ENCODE measurements around the gene PRELID3B.
A peak's percentile ranks its signal among the peaks of the same experiment; 100 is the strongest.

The PRELID3B gene

GRCh38 chr20:59042151-59042795 lies at the start of gene PRELID3B:
TSS of gene PRELID3B (minus strand) at chr20:59042786. CDS start at chr20:59042730, 56 bp downstream.
- peak in 9 of 42 donors; percentile 9 to 49 (median 16) for DNase-seq
- intact Hi-C loops (cut with DNase I) = loop anchor here (1.0 to 5.0 kb wide), 2 partner anchors 10 to 150 kb away; partner anchors contain the start of gene ATP5F1E

GRCh38 chr20:59087829-59088433 lies 45.3 kb upstream of the PRELID3B start:
- intact Hi-C loops (cut with DNase I) = loop anchor here (10.0 kb wide), 1 partner anchor 213 kb away; no protein-coding TSS in a partner anchor
- DNase-seq = peak; percentile 74 to 97 (median 90)

DNA sequence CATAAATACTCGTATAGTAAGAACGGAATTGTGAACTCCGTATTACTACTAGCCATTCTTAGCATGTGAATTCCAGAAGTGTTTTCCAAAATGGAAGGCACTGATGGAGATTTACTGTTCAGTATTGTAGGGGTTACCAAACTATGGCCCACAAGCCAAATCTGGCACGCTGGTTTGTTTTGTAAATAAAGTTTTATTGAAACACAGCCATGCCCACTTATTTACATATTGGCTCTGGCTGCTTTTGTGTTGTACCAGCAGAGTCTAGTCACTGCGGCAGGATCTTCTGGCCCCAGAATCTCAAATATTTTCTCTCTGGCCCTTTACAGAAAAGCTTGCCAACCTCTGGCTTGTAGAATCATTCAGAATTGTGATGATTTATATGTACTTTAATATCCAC lies 44.3 kb upstream of the PRELID3B start:
- intact Hi-C loops (cut with DNase I) = loop anchor here (10.0 kb wide), 1 partner anchor 212 kb away; no protein-coding TSS in a partner anchor
- DNase-seq = no peak

DNA sequence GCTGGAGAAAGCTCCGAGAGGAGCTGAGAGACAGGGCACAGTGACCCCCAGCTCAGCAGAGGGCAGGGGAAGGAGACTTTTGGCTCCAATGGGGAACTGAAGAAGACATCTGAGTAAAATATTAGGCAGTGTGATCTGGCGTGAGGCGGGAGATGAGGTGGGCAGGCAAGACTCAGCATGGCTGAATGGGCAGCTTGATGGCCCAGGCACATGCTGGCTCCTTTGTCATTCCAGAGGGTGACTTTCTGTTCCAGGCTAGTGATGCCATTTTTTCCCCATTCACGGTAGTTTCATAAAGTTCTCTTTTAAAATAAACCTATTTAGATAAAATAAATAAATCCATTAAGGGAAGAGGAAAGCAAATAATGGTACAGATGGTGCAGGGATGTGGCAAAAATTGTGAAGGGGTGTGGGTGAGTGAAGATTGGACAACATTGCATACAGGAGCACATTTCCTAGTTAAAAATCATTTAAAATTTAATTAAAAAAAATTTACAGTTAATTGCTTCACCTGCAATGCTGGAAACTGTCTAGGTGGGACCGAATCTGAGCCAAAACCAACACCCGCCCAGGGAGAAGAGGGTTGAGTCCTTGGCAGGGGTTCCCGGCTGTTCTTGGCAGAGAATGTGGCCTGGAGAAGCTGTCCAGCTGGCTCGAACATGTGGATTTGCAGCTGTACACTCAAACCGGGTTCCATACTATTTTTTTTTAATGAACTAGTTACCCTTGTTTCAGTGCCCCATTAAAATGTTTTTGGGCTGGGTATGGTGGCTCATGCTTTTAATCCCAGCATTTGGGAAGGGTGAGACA lies 41.7 kb upstream of the PRELID3B start:
- DNase-seq = peak in 2 of 42 donors; percentile 16 to 30
- intact Hi-C loops (cut with DNase I) = loop anchor here (10.0 kb wide), 1 partner anchor 209 kb away; no protein-coding TSS in a partner anchor

GRCh38 chr20:59082981-59083380 lies 40.4 kb upstream of the PRELID3B start:
- intact Hi-C loops (cut with DNase I) = loop anchor here (10.0 kb wide), 1 partner anchor 208 kb away; no protein-coding TSS in a partner anchor
- DNase-seq = no peak

- DNase-seq = no peak
- intact Hi-C loops (cut with DNase I) = loop anchor here (10.0 kb wide), 1 partner anchor 207 kb away; no protein-coding TSS in a partner anchor
These were observed 39.6 kb upstream of the PRELID3B start for GRCh38 chr20:59082077-59082740.

DNA sequence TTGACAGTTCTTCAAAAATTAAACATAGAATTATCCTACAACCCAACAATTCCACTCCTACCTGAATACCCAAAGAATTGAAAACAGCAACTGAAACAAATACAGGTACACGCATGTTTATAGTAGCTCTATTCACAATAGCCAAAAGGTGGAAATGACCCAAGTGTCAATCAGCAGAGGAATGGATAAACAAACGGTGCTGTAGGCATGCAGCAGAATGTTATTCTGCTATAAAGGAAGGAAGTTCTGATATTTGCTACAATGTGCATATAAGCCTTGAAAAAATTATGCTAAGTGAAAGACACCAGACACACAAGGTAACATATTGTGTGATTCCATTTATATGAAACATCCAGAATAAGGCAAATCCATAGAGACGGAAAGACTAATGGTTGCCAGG lies 38.5 kb upstream of the PRELID3B start:
- DNase-seq = no peak
- intact Hi-C loops (cut with DNase I) = loop anchor here (10.0 kb wide), 1 partner anchor 206 kb away; no protein-coding TSS in a partner anchor

- intact Hi-C loops (cut with DNase I) = no loop called here
- no peak for DNase-seq
These were observed 35.6 kb upstream of the PRELID3B start for GRCh38 chr20:59078231-59078630.

- no peak for DNase-seq
- intact Hi-C loops (cut with DNase I) = no loop called here
These were observed 35.1 kb upstream of the PRELID3B start for GRCh38 chr20:59077705-59078104.

DNA sequence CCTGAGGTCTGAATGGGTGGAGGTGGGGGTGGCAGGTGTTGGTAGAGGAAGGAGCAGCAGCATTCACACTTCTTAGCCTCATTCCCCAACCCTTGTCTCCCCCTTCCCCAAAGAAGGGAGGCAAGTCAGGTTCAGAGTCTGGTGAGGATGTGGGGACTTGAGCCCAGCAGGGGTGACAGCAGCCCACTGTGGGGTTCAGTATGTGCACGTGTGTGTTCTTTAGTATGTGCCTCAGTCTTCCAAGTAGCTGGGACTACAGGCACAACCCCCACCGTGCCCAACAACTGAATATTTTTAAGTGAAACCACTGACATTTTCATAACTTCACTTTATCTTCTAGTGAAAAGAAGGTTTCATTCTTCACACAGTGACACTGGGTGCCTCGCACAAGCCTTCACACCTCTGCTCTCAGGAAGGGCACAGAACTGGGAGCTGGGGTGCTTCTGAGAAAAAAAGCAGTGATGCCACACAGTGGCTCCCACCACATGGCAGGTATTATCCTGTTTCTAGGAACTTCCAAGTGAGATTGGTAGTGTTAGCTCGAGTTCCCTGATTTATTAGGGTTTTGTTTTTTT lies 33.4 kb upstream of the PRELID3B start:
- no peak for DNase-seq
- intact Hi-C loops (cut with DNase I) = no loop called here

- no peak for DNase-seq
- intact Hi-C loops (cut with DNase I) = no loop called here
These were observed 31.9 kb upstream of the PRELID3B start for GRCh38 chr20:59074456-59074855.

DNA sequence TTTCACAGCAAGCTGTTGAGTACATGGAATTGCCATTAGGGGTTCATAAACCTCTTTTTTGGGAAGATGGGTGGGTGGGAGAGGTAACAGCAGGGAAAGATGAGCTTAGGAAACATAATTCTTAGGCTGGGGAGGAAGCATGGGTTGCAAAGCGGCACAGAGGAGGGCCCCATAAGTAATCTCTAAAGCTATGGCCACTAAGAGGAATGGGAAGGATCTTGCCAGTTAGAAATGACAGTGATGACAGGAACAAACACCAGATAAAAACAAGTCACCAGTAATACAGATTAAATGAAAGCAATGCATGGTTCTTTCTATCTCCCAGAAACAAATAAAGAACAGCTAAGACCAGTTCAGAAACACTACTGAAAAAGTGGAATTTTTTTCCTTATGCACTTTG lies 31.0 kb upstream of the PRELID3B start:
- no peak for DNase-seq

DNA sequence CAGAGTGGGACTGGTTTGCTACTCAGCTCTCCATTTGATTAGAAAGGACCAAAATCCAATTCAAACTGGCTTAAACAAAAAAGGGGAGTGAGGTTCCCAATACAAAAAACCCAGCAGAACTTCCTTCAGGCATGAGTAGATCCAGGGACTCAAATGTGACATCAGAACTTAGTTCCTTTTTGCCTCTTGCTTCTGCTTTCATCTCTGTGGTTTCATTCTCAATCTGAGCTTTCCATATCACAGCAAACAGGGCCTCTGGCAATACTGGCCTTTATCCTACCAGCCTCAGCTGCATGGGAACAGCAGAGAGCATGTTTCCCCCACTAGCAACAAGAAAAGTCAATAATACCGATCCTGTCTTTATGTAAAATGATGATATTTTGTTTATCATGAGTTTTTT lies 28.6 kb upstream of the PRELID3B start:
- intact Hi-C loops (cut with DNase I) = no loop called here
- no peak for DNase-seq

More for the DNA sequence above, 31.0 kb upstream of the PRELID3B start:
- intact Hi-C loops (cut with DNase I) = no loop called here

GRCh38 chr20:59069026-59069425 lies 26.4 kb upstream of the PRELID3B start:
- intact Hi-C loops (cut with DNase I) = no loop called here
- DNase-seq = no peak

- intact Hi-C loops (cut with DNase I) = no loop called here
- DNase-seq = no peak
These were observed 25.9 kb upstream of the PRELID3B start for GRCh38 chr20:59068534-59068933.

DNA sequence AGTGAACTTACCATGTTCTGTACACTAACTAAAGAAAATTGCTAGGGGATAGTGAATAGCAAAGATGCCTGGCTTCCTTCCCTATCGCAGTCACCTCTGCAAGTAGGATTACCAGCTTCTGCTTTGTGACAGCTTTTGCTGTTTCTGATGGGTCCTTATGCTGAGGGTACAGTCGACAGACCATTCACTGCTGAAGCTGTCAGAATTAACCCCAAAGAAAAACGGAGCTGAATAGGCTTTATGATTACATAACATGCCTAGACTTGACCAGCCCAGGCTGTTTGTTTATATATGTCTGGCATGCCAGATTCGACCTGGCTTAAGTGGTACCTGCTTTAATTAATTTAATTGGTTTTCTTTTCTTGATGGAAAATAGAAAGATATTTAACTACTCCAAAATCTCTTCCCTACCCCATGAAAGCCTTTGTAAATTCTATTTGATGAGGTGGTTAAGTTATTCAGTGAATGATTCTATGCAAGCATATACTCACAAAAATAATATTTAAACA lies 21.7 kb upstream of the PRELID3B start:
- no peak for DNase-seq
- intact Hi-C loops (cut with DNase I) = no loop called here

DNA sequence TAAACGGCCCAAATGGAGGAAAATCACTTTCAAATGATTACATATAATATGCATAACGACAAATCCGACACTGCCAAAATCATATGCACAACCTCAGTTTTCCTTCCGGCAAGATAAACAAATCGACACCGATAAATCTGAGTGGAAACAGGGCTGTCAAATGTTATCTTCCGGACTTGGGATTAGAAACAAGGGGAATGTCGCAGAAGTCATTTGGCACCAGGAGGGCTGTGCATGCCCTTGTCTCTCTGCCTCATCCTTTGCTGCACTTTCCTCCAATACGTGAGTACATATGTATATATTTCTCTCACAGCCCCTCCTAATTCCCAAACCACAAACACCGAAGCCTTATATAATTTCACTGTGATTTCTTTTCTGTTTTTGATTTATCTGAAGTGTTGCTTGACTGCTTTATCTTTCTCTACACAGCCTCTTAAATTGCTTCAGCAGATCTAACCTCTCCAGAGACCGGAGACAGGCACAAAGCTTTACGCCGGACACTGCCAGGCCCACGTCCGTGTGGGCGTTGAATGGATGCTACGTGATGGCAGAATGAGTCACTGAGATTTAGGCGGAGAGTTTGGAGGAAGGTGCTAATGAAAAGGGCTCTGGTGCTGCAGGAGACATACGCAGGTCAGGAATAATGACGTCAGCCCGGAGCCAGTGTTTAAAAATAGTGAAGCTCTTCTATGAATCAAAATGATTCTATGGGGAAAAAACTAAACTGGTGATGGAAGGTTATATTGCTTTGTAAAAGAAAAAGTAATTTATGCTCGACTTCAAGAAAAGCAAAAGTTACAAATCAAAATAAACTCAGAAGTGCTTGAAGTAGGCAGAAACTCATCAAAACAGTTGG lies 21.0 kb upstream of the PRELID3B start:
- DNase-seq = peak in 18 of 42 donors; percentile 7 to 64 (median 22)
- intact Hi-C loops (cut with DNase I) = no loop called here

DNA sequence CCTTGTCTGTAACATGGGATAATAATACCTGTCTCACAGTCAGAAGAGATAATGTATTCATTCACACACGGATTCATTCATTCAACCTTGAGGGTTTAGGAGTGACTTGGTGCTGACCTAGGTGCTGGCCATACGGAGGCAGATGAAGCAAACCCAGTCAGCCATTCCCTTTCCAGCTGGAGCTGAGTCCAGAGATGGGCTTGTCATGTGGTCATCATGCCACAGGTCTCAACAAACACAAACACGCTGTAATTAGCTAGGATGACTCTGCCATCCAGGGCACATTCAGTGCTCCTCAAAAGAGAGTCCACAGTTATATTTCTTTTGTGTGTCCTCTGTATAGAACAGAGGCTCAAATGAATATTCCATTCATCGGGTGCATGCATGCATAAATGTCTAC lies 19.5 kb upstream of the PRELID3B start:
- intact Hi-C loops (cut with DNase I) = no loop called here
- DNase-seq = no peak
